ENCODE data around the gene COL17A1.

Gene COL17A1

GRCh38 chr10:104104418-104104817, 18.7 kb upstream of the COL17A1 start:
- no peaks in the 10 kb centered on the region for H3K36me3 Mint-ChIP-seq
- no peaks in the 10 kb centered on the region for H3K27me3 Mint-ChIP-seq
- H3K4me1 Mint-ChIP-seq = no peaks in the 10 kb centered on the region
- no peaks in the 10 kb centered on the region for H3K9me3 Mint-ChIP-seq
- no peak overlapping the region for H3K27ac Mint-ChIP-seq
- no peak for ATAC-seq
- H3K4me3 Mint-ChIP-seq = no peak overlapping the region

- H3K27ac Mint-ChIP-seq = no peak overlapping the region
- no peaks in the 10 kb centered on the region for H3K36me3 Mint-ChIP-seq
- H3K9me3 Mint-ChIP-seq = no peaks in the 10 kb centered on the region
- no peak overlapping the region for H3K4me3 Mint-ChIP-seq
- no peaks in the 10 kb centered on the region for H3K4me1 Mint-ChIP-seq
- H3K27me3 Mint-ChIP-seq = no peaks in the 10 kb centered on the region
- ATAC-seq = no peak
Measured at GRCh38 chr10:104103956-104104355, 18.3 kb upstream of the COL17A1 start.

DNA sequence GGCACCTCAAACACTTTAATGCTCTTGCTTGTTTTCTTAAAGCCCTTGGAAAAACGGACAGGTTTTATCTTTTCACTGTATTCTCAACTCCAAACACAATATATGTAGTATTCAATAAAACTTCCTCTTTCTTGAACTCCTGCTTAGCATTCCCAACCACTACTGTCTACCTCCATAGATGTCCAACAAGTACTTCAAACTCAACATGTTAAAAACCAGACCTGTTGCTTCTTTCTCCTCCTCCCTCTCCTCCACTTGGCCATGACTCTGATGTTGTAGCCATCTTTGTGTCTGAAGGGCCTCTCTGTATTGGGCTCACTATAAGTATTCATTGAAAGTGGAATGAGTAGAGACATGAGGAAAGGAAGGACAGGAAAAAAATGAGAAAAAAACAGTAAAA, 16.2 kb upstream of the COL17A1 start:
- Mint-ChIP-seq H3K27ac (no peak overlapping the region), H3K27me3 (peaks cover 1% of the 10 kb centered on the region), H3K4me3 (no peak overlapping the region), H3K9me3 (no peaks in the 10 kb centered on the region), H3K36me3 (no peaks in the 10 kb centered on the region), H3K4me1 (no peaks in the 10 kb centered on the region)
- ATAC-seq = no peak

- H3K4me1 Mint-ChIP-seq = no peaks in the 10 kb centered on the region
- ATAC-seq = no peak
- H3K36me3 Mint-ChIP-seq = no peaks in the 10 kb centered on the region
- peaks cover 3% of the 10 kb centered on the region for H3K9me3 Mint-ChIP-seq
- H3K27ac Mint-ChIP-seq = no peak overlapping the region
- H3K27me3 Mint-ChIP-seq = peaks cover 9% of the 10 kb centered on the region
- no peak overlapping the region for H3K4me3 Mint-ChIP-seq
Measured at GRCh38 chr10:104100795-104101194, 15.1 kb upstream of the COL17A1 start.

DNA sequence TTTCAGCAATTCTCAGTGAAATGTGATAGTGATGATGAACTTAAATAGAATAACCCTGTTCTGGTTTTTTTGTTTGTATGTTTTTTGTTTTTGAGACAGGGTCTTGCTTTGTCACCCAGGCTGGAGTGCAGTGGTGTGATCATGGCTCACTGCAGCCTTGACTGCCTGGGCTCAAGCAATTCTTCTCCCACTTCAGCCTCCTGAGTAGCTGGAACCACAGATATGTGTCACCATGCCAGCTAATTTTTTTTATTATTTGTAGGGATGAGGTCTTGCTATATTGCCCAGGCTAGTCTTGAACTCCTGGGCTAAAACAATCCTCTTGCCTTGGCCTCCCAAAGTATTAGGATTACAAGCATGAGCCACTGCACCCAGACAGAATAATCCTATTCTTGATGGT, 14.3 kb upstream of the COL17A1 start:
- peaks cover 3% of the 10 kb centered on the region for H3K9me3 Mint-ChIP-seq
- H3K36me3 Mint-ChIP-seq = no peaks in the 10 kb centered on the region
- no peak overlapping the region for H3K27ac Mint-ChIP-seq
- no peak overlapping the region for H3K4me3 Mint-ChIP-seq
- H3K27me3 Mint-ChIP-seq = peaks cover 9% of the 10 kb centered on the region
- ATAC-seq = no peak
- no peaks in the 10 kb centered on the region for H3K4me1 Mint-ChIP-seq

DNA sequence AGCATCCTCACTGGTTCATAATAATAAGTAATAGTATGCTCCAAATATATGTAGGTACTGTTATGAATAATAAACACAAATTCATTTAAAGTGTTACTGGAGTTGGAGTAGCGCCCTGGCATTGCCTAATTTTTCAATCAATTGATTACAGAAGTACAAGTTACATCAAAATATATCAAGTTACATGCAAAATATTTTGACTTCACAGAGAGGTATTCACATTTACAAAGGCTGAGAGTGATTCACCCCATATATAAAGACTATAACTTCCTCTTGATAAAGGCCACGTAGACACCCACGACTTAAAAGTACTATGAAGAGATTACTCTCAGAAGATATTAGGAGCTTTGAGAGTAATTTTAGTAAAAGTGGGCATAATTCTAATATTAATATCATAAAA, 13.6 kb upstream of the COL17A1 start:
- H3K27ac Mint-ChIP-seq = no peak overlapping the region
- peaks cover 3% of the 10 kb centered on the region for H3K9me3 Mint-ChIP-seq
- no peaks in the 10 kb centered on the region for H3K4me1 Mint-ChIP-seq
- H3K27me3 Mint-ChIP-seq = peaks cover 9% of the 10 kb centered on the region
- H3K4me3 Mint-ChIP-seq = no peak overlapping the region
- no peak for ATAC-seq
- H3K36me3 Mint-ChIP-seq = no peaks in the 10 kb centered on the region

DNA sequence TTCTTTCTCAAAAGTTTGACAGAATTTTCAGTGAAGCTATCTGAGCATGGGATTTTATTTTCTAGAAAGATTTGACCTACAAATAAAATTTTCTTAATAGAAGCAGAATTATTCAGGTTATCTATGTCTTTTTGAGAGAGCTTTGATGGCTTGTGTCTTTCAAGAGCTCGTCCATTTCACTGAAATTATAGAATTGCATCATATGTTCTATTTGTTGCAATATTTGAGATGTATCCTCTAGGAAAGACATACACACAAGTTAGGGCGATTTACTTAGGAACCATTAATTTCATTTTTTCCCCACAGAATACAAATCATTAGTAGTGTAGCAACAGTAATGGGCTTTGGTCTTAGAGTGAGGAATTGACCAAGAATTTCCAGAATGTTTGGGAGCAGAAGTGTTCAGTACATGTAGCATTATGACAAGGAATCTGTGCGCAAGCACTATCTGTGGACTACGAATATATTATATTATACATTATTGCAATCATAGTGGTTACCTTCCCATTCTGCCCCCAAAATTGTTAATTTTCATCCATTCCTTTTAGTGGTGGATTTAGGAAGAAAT, 12.8 kb upstream of the COL17A1 start:
- no peak overlapping the region for H3K27ac Mint-ChIP-seq
- no peaks in the 10 kb centered on the region for H3K4me1 Mint-ChIP-seq
- no peaks in the 10 kb centered on the region for H3K36me3 Mint-ChIP-seq
- ATAC-seq = no peak
- H3K4me3 Mint-ChIP-seq = no peak overlapping the region
- H3K27me3 Mint-ChIP-seq = peaks cover 9% of the 10 kb centered on the region
- peaks cover 3% of the 10 kb centered on the region for H3K9me3 Mint-ChIP-seq

DNA sequence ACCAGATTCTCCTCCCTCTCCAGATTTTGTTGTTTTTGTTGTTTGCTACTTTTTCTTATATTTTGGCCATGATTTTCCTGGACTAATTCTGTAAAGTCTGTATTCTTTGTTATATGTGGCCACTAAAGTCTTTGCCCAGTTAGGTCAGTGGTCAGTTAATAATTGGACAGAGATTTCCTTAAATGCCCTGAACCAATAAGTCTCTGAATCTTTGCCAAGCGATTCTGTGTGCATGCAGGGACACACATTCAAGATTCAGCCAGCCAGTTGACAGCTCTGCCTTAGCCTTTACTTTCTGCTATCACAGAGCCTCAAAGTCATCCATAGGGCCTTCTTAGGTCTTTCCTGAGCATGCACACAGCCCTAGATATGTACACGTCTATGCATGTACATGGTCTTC, 11.0 kb upstream of the COL17A1 start:
- Mint-ChIP-seq H3K27me3 (peaks cover 9% of the 10 kb centered on the region), H3K36me3 (no peaks in the 10 kb centered on the region), H3K4me1 (no peaks in the 10 kb centered on the region), H3K4me3 (no peak overlapping the region), H3K27ac (no peak overlapping the region), H3K9me3 (peaks cover 3% of the 10 kb centered on the region)
- no peak for ATAC-seq

- H3K4me1 Mint-ChIP-seq = no peaks in the 10 kb centered on the region
- H3K36me3 Mint-ChIP-seq = no peaks in the 10 kb centered on the region
Measured at GRCh38 chr10:104092749-104093148, 7.1 kb upstream of the COL17A1 start.

DNA sequence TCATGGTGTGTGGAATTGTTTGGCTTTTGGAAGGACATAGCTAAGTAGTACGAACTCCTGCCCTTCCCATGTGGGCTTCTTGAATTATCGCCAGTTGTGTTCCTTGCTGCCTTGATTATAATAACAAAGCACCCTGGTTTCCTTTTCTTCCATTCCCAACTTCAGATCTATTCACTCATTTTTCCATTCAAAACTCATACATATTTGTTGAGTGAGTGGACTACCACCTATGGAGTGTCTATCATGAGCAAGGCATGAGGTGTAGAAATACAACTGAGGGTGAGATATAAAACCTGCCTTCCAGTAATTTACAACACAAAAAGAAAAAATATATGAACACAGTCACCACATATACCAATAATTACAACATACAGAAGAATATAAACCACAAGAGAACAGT, 4.9 kb upstream of the COL17A1 start:
- no peak for ATAC-seq
- Mint-ChIP-seq H3K27me3 (no peaks in the 10 kb centered on the region), H3K4me3 (no peak overlapping the region), H3K27ac (no peak overlapping the region), H3K36me3 (no peaks in the 10 kb centered on the region), H3K4me1 (no peaks in the 10 kb centered on the region), H3K9me3 (no peaks in the 10 kb centered on the region)

More at GRCh38 chr10:104092749-104093148, 7.1 kb upstream of the COL17A1 start:
- peaks cover 9% of the 10 kb centered on the region for H3K27me3 Mint-ChIP-seq
- H3K4me3 Mint-ChIP-seq = no peak overlapping the region
- H3K27ac Mint-ChIP-seq = no peak overlapping the region
- peaks cover 3% of the 10 kb centered on the region for H3K9me3 Mint-ChIP-seq
- ATAC-seq = no peak

DNA sequence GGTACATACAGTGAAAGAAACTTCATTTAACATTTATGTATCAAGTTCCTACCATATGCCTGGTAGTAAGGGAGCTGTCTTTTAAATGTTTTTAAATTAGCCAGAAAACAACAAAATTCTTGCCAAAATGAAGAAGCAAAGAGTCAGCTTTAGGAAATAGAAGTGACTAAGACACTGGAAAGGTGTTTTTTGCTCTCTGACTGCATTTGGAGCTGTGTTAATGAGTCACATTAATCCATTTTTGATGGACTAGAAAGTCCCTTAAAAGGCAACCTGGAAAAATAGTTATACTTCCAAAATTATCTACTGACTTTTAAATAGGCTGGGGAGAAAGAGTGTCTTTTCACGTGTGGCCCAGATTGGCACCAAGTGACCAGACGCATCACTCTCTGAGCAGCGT, 3.9 kb upstream of the COL17A1 start:
- no peak for ATAC-seq
- Mint-ChIP-seq H3K4me1 (no peaks in the 10 kb centered on the region), H3K4me3 (no peak overlapping the region), H3K27me3 (no peaks in the 10 kb centered on the region), H3K9me3 (no peaks in the 10 kb centered on the region), H3K36me3 (no peaks in the 10 kb centered on the region), H3K27ac (no peak overlapping the region)

- Mint-ChIP-seq H3K4me1 (no peaks in the 10 kb centered on the region), H3K4me3 (no peak overlapping the region), H3K36me3 (no peaks in the 10 kb centered on the region), H3K27ac (no peak overlapping the region), H3K9me3 (no peaks in the 10 kb centered on the region), H3K27me3 (no peaks in the 10 kb centered on the region)
- no peak for ATAC-seq
Measured at GRCh38 chr10:104088239-104088638, 2.6 kb upstream of the COL17A1 start.

GRCh38 chr10:104084482-104085142, 1.1 kb downstream of the COL17A1 start:
- no peaks in the 10 kb centered on the region for H3K36me3 Mint-ChIP-seq
- no peak for ATAC-seq
- H3K27me3 Mint-ChIP-seq = no peaks in the 10 kb centered on the region
- H3K4me1 Mint-ChIP-seq = no peaks in the 10 kb centered on the region
- H3K4me3 Mint-ChIP-seq = no peak overlapping the region
- no peaks in the 10 kb centered on the region for H3K9me3 Mint-ChIP-seq
- no peak overlapping the region for H3K27ac Mint-ChIP-seq

GRCh38 chr10:104081998-104082397, 3.7 kb downstream of the COL17A1 start:
- no peaks in the 10 kb centered on the region for H3K27me3 Mint-ChIP-seq

GRCh38 chr10:104080762-104081161, 4.9 kb downstream of the COL17A1 start:
- Mint-ChIP-seq H3K27me3 (no peaks in the 10 kb centered on the region), H3K27ac (no peak overlapping the region), H3K4me1 (no peaks in the 10 kb centered on the region), H3K9me3 (no peaks in the 10 kb centered on the region), H3K36me3 (no peaks in the 10 kb centered on the region), H3K4me3 (no peak overlapping the region)
- ATAC-seq = no peak

More at GRCh38 chr10:104081998-104082397, 3.7 kb downstream of the COL17A1 start:
- H3K4me1 Mint-ChIP-seq = no peaks in the 10 kb centered on the region
- no peak for ATAC-seq
- no peaks in the 10 kb centered on the region for H3K9me3 Mint-ChIP-seq
- H3K27ac Mint-ChIP-seq = no peak overlapping the region
- no peak overlapping the region for H3K4me3 Mint-ChIP-seq
- no peaks in the 10 kb centered on the region for H3K36me3 Mint-ChIP-seq

- H3K27ac Mint-ChIP-seq = no peak overlapping the region
Measured at GRCh38 chr10:104077663-104078151, 8.0 kb downstream of the COL17A1 start.

More at GRCh38 chr10:104077663-104078151, 8.0 kb downstream of the COL17A1 start:
- Mint-ChIP-seq H3K36me3 (no peaks in the 10 kb centered on the region), H3K27me3 (no peaks in the 10 kb centered on the region), H3K9me3 (no peaks in the 10 kb centered on the region), H3K4me3 (no peak overlapping the region), H3K4me1 (no peaks in the 10 kb centered on the region)
- no peak for ATAC-seq
